HCT116 (cell line): ENCODE measurements around the gene MAP7D1. TPM values are rescaled to one million over a fixed set of nuclear protein-coding genes. Genes with fewer than 3 reads are reported as not detected.

Experiments
- ATAC-seq: fragments of 200-7000 bp; cut with Tn5 transposase; 2 replicates; pipeline ENCODE4 v1.9.1; 2020; ENCODE audit warnings: mild to moderate bottlenecking, moderate library complexity
- BruUV-seq: library from RNA; stranded (reverse); fragments of 400-500 nt; replicated peaks from 2 replicates; lab custom pipeline; 2021; lab: Mats Ljungman, UMichigan
- CTCF ChIA-PET: fragments of 300-600 bp; sonication (Branson Sonifier 250); formaldehyde crosslinking; loops from one replicate; lab custom pipeline; 2021; ENCODE audit warnings: antibody characterized with exemption; lab: Charles Lee
- POLR2A ChIA-PET: fragments of 300-600, 350-600 bp; sonication (Branson Sonifier 250); formaldehyde crosslinking; loops from one replicate; lab custom pipeline; 2021; ENCODE audit warnings: antibody characterized with exemption; lab: Charles Lee
- RAD21 ChIA-PET, 2 experiments: fragments of 300-600 bp; sonication (Branson Sonifier 250); formaldehyde crosslinking; loops; one replicate each; lab custom pipeline; 2023; ENCODE audit warnings: low total read pairs in 2 of 2; ENCODE audit not compliant: uncharacterized antibody in 2 of 2, unreplicated experiment in 2 of 2, low non-redundant PET in 1 of 2; lab: Charles Lee
- DNase-seq: peaks from one replicate; pipeline ENCODE4 v3.0.0-alpha.2; 2010; ENCODE audit warnings: low read depth, low spot score
- H2AFZ ChIP-seq: fragments of 200-600 bp; shearing (Covaris generic), sonication (generic); 2 replicates; pipeline ENCODE4 v1.6.1; 2017; ENCODE audit warnings: low read depth, mixed run types, mixed read lengths, antibody characterized with exemption, low read length; ENCODE audit not compliant: poor library complexity, severe bottlenecking
- H3K27ac ChIP-seq: 2 replicates; pipeline ENCODE4 v1.5.1; 2012; ENCODE audit warnings: low read depth, low read length
- H3K27me3 ChIP-seq: fragments of 200-600 bp; sonication (generic); 2 replicates; pipeline ENCODE4 v1.6.1; 2016; ENCODE audit warnings: mixed run types, low read length, mixed read lengths; ENCODE audit not compliant: insufficient read depth
- H3K36me3 ChIP-seq, 2 experiments: fragments of 200-500 bp in 1 of 2; fragments of 200-600 bp in 1 of 2; sonication (Bioruptor generic) in 1 of 2; sonication (generic) in 1 of 2; 2 replicates each; pipeline versions ENCODE4 v1.5.1 to v1.6.1; 2014 to 2016; ENCODE audit warnings: low read length in 2 of 2, inconsistent platforms in 1 of 2, mixed read lengths in 1 of 2, mixed run types in 1 of 2; ENCODE audit not compliant: insufficient read depth in 2 of 2, control insufficient read depth in 1 of 2
- H3K4me1 ChIP-seq, 2 experiments: fragments of 200-600 bp in 1 of 2; sonication (generic) in 1 of 2; 2 replicates each; pipeline versions ENCODE4 v1.5.1 to v1.6.1; 2012 to 2017; ENCODE audit warnings: low read length in 2 of 2, inconsistent platforms in 1 of 2, mild to moderate bottlenecking in 1 of 2, mixed read lengths in 1 of 2, mixed run types in 1 of 2, moderate library complexity in 1 of 2; ENCODE audit not compliant: insufficient read depth in 2 of 2, control insufficient read depth in 1 of 2
- H3K4me2 ChIP-seq: fragments of 200-600 bp; sonication (generic); 2 replicates; pipeline ENCODE4 v1.6.1; 2017; ENCODE audit warnings: mixed run types, low read length, mixed read lengths
- H3K4me3 ChIP-seq, 2 experiments: fragments of 200-600 bp in 1 of 2; sonication (generic) in 1 of 2; replicated peaks in 1 of 2; 2 replicates each; pipeline ENCODE4 v1.5.1; 2011 to 2016; ENCODE audit warnings: low read length in 2 of 2, control low read depth in 1 of 2, low read depth in 1 of 2, mild to moderate bottlenecking in 1 of 2, mixed read lengths in 1 of 2, mixed run types in 1 of 2
- H3K79me2 ChIP-seq: fragments of 200-600 bp; sonication (generic); 2 replicates; pipeline ENCODE4 v1.6.1; 2017; ENCODE audit warnings: mild to moderate bottlenecking, mixed run types, low read length, moderate library complexity, mixed read lengths; ENCODE audit not compliant: insufficient read depth
- H3K9ac ChIP-seq: fragments of 200-600 bp; sonication (generic); 2 replicates; pipeline ENCODE4 v1.6.1; 2016; ENCODE audit warnings: low read length, mixed read lengths
- H3K9me2 ChIP-seq: fragments of 200-600 bp; sonication (generic), shearing (Covaris generic); 2 replicates; pipeline ENCODE4 v1.6.1; 2017; ENCODE audit warnings: mixed run types, mild to moderate bottlenecking, moderate library complexity; ENCODE audit not compliant: insufficient read depth
- H3K9me3 ChIP-seq, 2 experiments: fragments of 200-500 bp in 1 of 2; fragments of 200-600 bp in 1 of 2; sonication (Bioruptor generic) in 1 of 2; sonication (generic) in 1 of 2; 2 replicates each; pipeline ENCODE4 v1.6.1; 2014 to 2017; ENCODE audit warnings: low read length in 2 of 2, mixed read lengths in 2 of 2, inconsistent platforms in 1 of 2, low read depth in 1 of 2, mild to moderate bottlenecking in 1 of 2, mixed run types in 1 of 2, moderate library complexity in 1 of 2; ENCODE audit not compliant: control insufficient read depth in 1 of 2, insufficient read depth in 1 of 2
- H4K20me1 ChIP-seq: fragments of 200-600 bp; sonication (generic), shearing (Covaris generic); 2 replicates; pipeline ENCODE4 v1.6.1; 2017; ENCODE audit warnings: mixed run types, mild to moderate bottlenecking, moderate library complexity; ENCODE audit not compliant: insufficient read depth
- ATF3 ChIP-seq: IDR thresholded peaks from 2 replicates; pipeline ENCODE4 v1.6.1; 2012
- CBX3 ChIP-seq: IDR thresholded peaks from 2 replicates; pipeline ENCODE4 v1.6.1; 2012; ENCODE audit warnings: low read depth
- CEBPB ChIP-seq: IDR thresholded peaks from 2 replicates; pipeline ENCODE4 v1.6.1; 2012; ENCODE audit warnings: low read depth
- CTCF ChIP-seq, 3 experiments: fragments of 200-600 bp in 1 of 3; sonication (generic) in 1 of 3; IDR thresholded peaks in 2 of 3; conservative IDR thresholded peaks in 1 of 3; 2 replicates each; pipeline ENCODE4 v1.5.1; 2012 to 2017; ENCODE audit warnings: low read depth in 2 of 3, low read length in 2 of 3, antibody characterized with exemption in 1 of 3, borderline replicate concordance in 1 of 3, control low read depth in 1 of 3, mild to moderate bottlenecking in 1 of 3, mixed read lengths in 1 of 3, mixed run types in 1 of 3, moderate library complexity in 1 of 3; ENCODE audit not compliant: insufficient read depth in 1 of 3
- EGR1 ChIP-seq: IDR thresholded peaks from 2 replicates; pipeline ENCODE4 v1.6.1; 2012; ENCODE audit warnings: low read depth
- EZH2 ChIP-seq: fragments of 200-600 bp; sonication (generic); IDR thresholded peaks from 2 replicates; pipeline ENCODE4 v1.6.1; 2017; ENCODE audit warnings: antibody characterized with exemption, mixed run types
- FOSL1 ChIP-seq: IDR thresholded peaks from 2 replicates; pipeline ENCODE4 v1.6.1; 2012; ENCODE audit warnings: low read depth
- MAX ChIP-seq: IDR thresholded peaks from 2 replicates; pipeline ENCODE4 v1.6.1; 2012
- POLR2AphosphoS5 ChIP-seq: IDR thresholded peaks from 2 replicates; pipeline ENCODE4 v1.6.1; 2011; ENCODE audit warnings: mild to moderate bottlenecking, low read depth, low read length, moderate library complexity
- RAD21 ChIP-seq: IDR thresholded peaks from 2 replicates; pipeline ENCODE4 v1.6.1; 2012; ENCODE audit warnings: low read depth, mild to moderate bottlenecking
- SIN3A ChIP-seq: IDR thresholded peaks from 2 replicates; pipeline ENCODE4 v1.6.1; 2012; ENCODE audit warnings: low read depth
- SP1 ChIP-seq: IDR thresholded peaks from 2 replicates; pipeline ENCODE4 v1.6.1; 2012; ENCODE audit warnings: low read depth
- SRF ChIP-seq: IDR thresholded peaks from 2 replicates; pipeline ENCODE4 v1.6.1; 2012; ENCODE audit warnings: low read depth
- TCF7L2 ChIP-seq: IDR thresholded peaks from 2 replicates; pipeline ENCODE4 v1.7.0; 2011; ENCODE audit warnings: borderline replicate concordance, inconsistent platforms; ENCODE audit not compliant: insufficient read depth, insufficient read length; ENCODE audit errors: extremely low read depth
- YY1 ChIP-seq: IDR thresholded peaks from 2 replicates; pipeline ENCODE4 v1.6.1; 2011; ENCODE audit warnings: low read length, low read depth, moderate library complexity, mild to moderate bottlenecking; ENCODE audit not compliant: insufficient replicate concordance; ENCODE audit errors: extremely low read depth
- ZBTB33 ChIP-seq: IDR thresholded peaks from 2 replicates; pipeline ENCODE4 v1.6.1; 2011; ENCODE audit warnings: mild to moderate bottlenecking, low read length, moderate library complexity; ENCODE audit not compliant: insufficient replicate concordance; ENCODE audit errors: extremely low read depth
- ZFX ChIP-seq: fragments of 450-650 bp; IDR thresholded peaks from 2 replicates; pipeline ENCODE4 v1.6.1; 2017
- intact Hi-C: fragments of 100-400 bp; cut with micrococcal nuclease; formaldehyde crosslinking; loops from 2 replicates; pipeline ENCODE4 v1.10.0; 2022
- total RNA-seq: library from RNA; stranded (reverse); gene quantifications from one replicate; pipeline ENCODE4 v1.2.1, GENCODE V29; 2021; ENCODE audit not compliant: unreplicated experiment

MAP7D1 gene
- total RNA-seq, 1 experiment from 2014 or later = 71.8 TPM

GRCh38 chr1:36178471-36179219, 22.7 kb downstream of the MAP7D1 start:
- no peak for TF ChIP-seq SRF
- TF ChIP-seq TCF7L2 = no peak
- no peak for TF ChIP-seq SP1
- no peak for TF ChIP-seq CTCF (IDR thresholded peaks at IDR 0.05 in 2 of 3, conservative IDR thresholded peaks at IDR 0.05 in 1 of 3; ENCODE audit: borderline replicate concordance in 1 of 3, insufficient read depth in 1 of 3, low read depth in 2 of 3, low read length in 2 of 3)
- no peak for TF ChIP-seq CEBPB
- TF ChIP-seq POLR2AphosphoS5 = no peak
- TF ChIP-seq CBX3 = no peak
- TF ChIP-seq SIN3A = no peak
- no peak for TF ChIP-seq EGR1
- TF ChIP-seq YY1 = no peak
- TF ChIP-seq MAX = no peak
- TF ChIP-seq ATF3 = no peak
- no peak for TF ChIP-seq EZH2
- no peak for TF ChIP-seq ZFX
- no peak for TF ChIP-seq RAD21
- no peak for TF ChIP-seq ZBTB33
- no peak for TF ChIP-seq FOSL1
- no peak overlapping the region for H3K9ac ChIP-seq
- POLR2A ChIA-PET = no interaction called here
- no peak overlapping the region for H2AFZ ChIP-seq
- H3K4me3 ChIP-seq = no peak overlapping the region
- no peaks in the 10 kb centered on the region for H3K79me2 ChIP-seq
- DNase-seq (no peak), ATAC-seq (peak; percentile 85)
- H4K20me1 ChIP-seq = no peaks in the 10 kb centered on the region
- peaks cover 0 to 9% of the 10 kb centered on the region in 2 experiments; a peak in 2 of 4 replicates for H3K4me1 ChIP-seq
- RAD21 ChIA-PET = no interaction called here
- H3K27me3 ChIP-seq = no peaks in the 10 kb centered on the region
- H3K36me3 ChIP-seq = peaks cover 30 to 48% of the 10 kb centered on the region in 2 experiments; a peak in 3 of 4 replicates
- CTCF ChIA-PET = no interaction called here
- no peaks in the 10 kb centered on the region for H3K9me3 ChIP-seq
- intact Hi-C loops = no loop called here
- H3K27ac ChIP-seq = no peak overlapping the region
- H3K4me2 ChIP-seq = no peak overlapping the region
- no TSS peak for BruUV-seq
- H3K9me2 ChIP-seq = no peaks in the 10 kb centered on the region
